Measurements from ENCODE around the gene MAIP1. TPM values are rescaled to one million over a fixed set of nuclear protein-coding genes. Genes with fewer than 3 reads are reported as not detected.

MAIP1 gene
- 20.2 and 20.7 TPM in 2 replicates for total RNA-seq

DNA sequence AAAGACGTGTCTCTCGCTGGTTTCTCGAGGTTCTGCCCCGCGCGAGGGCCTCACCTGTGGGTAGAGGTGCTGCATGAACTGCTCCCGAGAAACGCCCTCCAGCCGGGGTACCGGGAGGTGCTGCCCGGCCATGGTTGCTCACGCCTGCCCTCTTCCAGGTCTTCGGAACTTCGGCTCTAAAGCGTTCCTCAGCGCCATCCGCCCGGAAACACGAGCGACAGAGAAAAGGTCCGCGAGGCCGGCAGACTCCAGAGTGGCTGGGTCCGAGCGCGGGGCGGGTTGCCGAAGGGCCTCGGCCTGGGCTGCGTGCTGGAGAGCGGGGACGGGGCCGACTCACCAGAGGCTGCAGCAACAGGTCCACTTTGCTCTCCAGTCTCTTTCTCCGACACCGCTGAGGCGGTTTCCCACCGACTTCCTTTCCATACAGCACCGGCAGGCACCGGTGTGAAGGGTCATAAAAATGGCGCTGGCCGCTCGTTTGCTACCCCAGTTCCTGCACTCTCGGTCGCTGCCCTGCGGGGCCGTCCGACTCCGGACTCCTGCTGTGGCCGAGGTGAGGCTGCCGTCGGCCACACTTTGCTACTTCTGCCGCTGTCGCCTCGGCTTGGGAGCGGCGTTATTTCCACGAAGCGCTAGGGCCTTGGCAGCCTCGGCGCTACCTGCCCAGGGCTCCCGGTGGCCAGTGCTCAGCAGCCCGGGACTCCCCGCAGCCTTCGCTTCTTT, at the start of gene MAIP1, which contains the start of gene TYW5:
TSS of gene MAIP1 (plus strand) at position 244 of the 723 bp plus-strand sequence. CDS start at position 461, 217 bp downstream.
TSS of gene TYW5 (minus strand) at position 153 of the 723 bp plus-strand sequence. CDS start at position 132, 21 bp downstream.
- Mint-ChIP-seq H3K4me3 (peak within 1 kb of the TSS; percentile 99), H3K4me1 (peaks cover 49% of the 10 kb centered on the region), H3K36me3 (ENCODE audit: low read depth) (peaks cover 44% of the 10 kb centered on the region), H3K27ac (peak within 1 kb of the TSS; percentile 91), H3K27me3 (no peaks in the 10 kb centered on the region), H3K9me3 (no peaks in the 10 kb centered on the region)
- peak; percentile 87 for ATAC-seq (ENCODE audit: low read depth)
- intact Hi-C loops (cut with micrococcal nuclease), result loop anchor here (1.0 to 10.0 kb wide), 7 partner anchors 44 to 1496 kb away; partner anchors contain the start of genes BZW1, C2orf69, FTCDNL1 and HYCC2
- no peak for TF ChIP-seq CTCF (IDR thresholded peaks at IDR 0.05)
- CTCF ChIA-PET, result no interaction called here
- peak; percentile 75 for DNase-seq
- POLR2A ChIA-PET, result interaction anchor here (1.5 kb wide), 1 partner anchor 554 kb away, joined by 6 read pairs; the partner anchor contains the start of gene KCTD18

DNA sequence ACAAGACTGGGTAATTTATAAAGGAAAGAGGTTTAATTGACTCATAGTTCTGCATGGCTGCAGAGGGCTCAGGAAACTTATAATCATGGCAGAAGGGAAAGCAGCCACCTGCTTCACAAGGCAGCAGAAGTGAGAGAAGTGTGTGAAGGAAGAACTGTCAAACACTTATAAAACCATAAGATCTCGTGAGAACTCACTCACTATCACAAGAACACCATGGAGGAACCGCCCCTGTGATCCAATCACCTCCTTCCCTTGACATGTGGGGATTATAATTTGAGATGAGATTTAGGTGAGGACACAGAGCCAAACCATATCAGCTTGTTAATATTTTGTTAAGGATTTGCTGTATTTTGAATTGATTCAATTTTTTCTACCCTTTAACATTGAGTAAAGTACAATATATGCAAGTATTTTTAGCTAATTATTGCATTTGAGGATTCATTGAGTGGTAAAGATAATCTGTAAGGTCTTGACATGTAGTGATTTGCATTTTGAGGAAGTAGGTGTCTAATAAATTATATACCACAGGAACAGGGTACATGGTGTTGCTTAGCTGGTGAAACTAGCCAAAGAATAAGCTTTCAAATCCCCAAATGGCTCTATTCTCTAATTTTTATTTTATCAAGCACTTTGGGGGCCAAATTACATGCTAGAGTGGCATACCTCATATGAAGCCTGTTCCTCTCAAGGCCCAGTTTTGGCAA, 48.2 kb upstream of the MAIP1 start:
- TF ChIP-seq CTCF (IDR thresholded peaks at IDR 0.05), result no peak
- H3K27ac Mint-ChIP-seq, result no peak overlapping the region
- no peaks in the 10 kb centered on the region for H3K27me3 Mint-ChIP-seq
- intact Hi-C loops (cut with micrococcal nuclease), result no loop called here
- CTCF ChIA-PET, result no interaction called here
- peaks cover 19% of the 10 kb centered on the region for H3K4me1 Mint-ChIP-seq
- no peaks in the 10 kb centered on the region for H3K9me3 Mint-ChIP-seq
- H3K36me3 Mint-ChIP-seq (ENCODE audit: low read depth), result peaks cover 3% of the 10 kb centered on the region
- no peak for ATAC-seq (ENCODE audit: low read depth)
- no peak overlapping the region for H3K4me3 Mint-ChIP-seq
- DNase-seq, result no peak
- POLR2A ChIA-PET, result no interaction called here

DNA sequence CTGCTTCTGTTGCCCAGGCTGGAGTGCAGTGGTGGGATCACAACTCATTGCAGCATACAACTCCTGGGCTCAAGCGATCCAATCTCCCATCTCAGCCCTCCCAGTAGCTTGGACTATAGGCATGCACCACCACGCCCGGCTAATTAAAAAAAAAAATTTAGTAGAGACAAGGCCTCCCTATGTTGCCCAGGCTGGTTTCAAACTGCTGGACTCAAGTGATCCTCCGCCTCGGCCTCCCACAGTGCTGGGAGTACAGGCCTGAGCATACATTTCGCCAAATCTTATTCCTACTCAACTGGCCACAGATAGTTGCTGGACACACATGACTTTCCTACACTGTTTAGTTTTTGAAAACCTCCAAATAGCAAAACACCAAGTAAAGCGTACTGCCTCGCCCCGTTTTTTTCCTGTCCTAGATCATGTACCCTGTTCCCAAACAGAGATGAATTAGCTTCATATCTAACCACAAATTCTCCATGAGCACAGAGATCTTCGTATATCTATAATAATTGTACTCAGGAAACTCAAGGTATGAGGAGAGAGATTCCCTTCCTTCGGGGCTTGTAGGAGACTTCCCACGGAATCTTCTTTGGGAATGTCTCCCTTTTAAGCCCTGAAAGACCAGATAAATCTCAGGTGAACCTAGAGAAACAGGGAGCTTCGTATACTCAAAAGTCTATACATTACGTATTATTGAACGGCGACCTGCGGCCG, 44.9 kb upstream of the MAIP1 start:
- ATAC-seq (ENCODE audit: low read depth), result no peak
- H3K27ac Mint-ChIP-seq, result peak overlapping the region; percentile 94
- POLR2A ChIA-PET, result interaction anchor here (0.7 kb wide), 1 partner anchor 15 kb away, joined by 3 read pairs; no protein-coding TSS in a partner anchor
- CTCF ChIA-PET, result no interaction called here
- DNase-seq, result no peak
- H3K9me3 Mint-ChIP-seq, result no peaks in the 10 kb centered on the region
- intact Hi-C loops (cut with micrococcal nuclease), result loop anchor here (1.0 to 5.0 kb wide), 10 partner anchors 45 to 1872 kb away; partner anchors contain the start of genes ALS2, BZW1, CLK1 and FTCDNL1
- H3K4me3 Mint-ChIP-seq, result peak overlapping the region; percentile 94
- peaks cover 7% of the 10 kb centered on the region for H3K36me3 Mint-ChIP-seq (ENCODE audit: low read depth)
- H3K4me1 Mint-ChIP-seq, result peaks cover 35% of the 10 kb centered on the region
- no peaks in the 10 kb centered on the region for H3K27me3 Mint-ChIP-seq
- TF ChIP-seq CTCF (IDR thresholded peaks at IDR 0.05), result no peak

GRCh38 chr2:199911052-199911876, 44.1 kb upstream of the MAIP1 start, which contains the start of gene C2orf69:
TSS of gene C2orf69 (plus strand) at chr2:199911293. CDS start at chr2:199911439, 146 bp downstream.
- DNase-seq, result peak; percentile 86
- intact Hi-C loops (cut with micrococcal nuclease), result loop anchor here (1.0 to 5.0 kb wide), 10 partner anchors 44 to 1871 kb away; partner anchors contain the start of genes ALS2, BZW1, CLK1 and FTCDNL1
- ChIA-PET POLR2A (interaction anchor here (0.7 to 0.9 kb wide), 2 partner anchors 10 to 14 kb away, joined by 3 read pairs; no protein-coding TSS in a partner anchor), CTCF (no interaction called here)
- peak within 1 kb of the TSS; percentile 94 for H3K27ac Mint-ChIP-seq
- H3K36me3 Mint-ChIP-seq (ENCODE audit: low read depth), result peaks cover 13% of the 10 kb centered on the region
- peaks cover 35% of the 10 kb centered on the region for H3K4me1 Mint-ChIP-seq
- ATAC-seq (ENCODE audit: low read depth), result peak; percentile 83
- H3K4me3 Mint-ChIP-seq, result peak within 1 kb of the TSS; percentile 94
- peaks cover under 1% of the 10 kb centered on the region for H3K9me3 Mint-ChIP-seq
- no peaks in the 10 kb centered on the region for H3K27me3 Mint-ChIP-seq
- TF ChIP-seq CTCF (IDR thresholded peaks at IDR 0.05), result no peak
